Keratinocyte (primary cell): ENCODE measurements around the gene PTPN6. TPM values are rescaled to one million over a fixed set of nuclear protein-coding genes. Genes with fewer than 3 reads are reported as not detected.

Source experiments
- DNase-seq: peaks from one replicate; pipeline ENCODE4 v3.0.0-alpha.2; 2011; ENCODE audit warnings: low read depth, missing footprints, low spot score
- FAIRE-seq: peaks from 2 replicates; lab custom pipeline; 2011; peaks lifted over from hg19 to GRCh38; lab: Jason Lieb, UNC
- H2AFZ ChIP-seq: 2 replicates; pipeline ENCODE4 v1.6.0; 2012; ENCODE audit warnings: low read length, control low read depth, inconsistent platforms; ENCODE audit not compliant: control insufficient read depth
- H3K27ac ChIP-seq: 2 replicates; pipeline ENCODE4 v1.5.1; 2011; ENCODE audit warnings: low read length; ENCODE audit not compliant: control insufficient read depth, insufficient read depth
- H3K27me3 ChIP-seq: 3 replicates; pipeline ENCODE4 v1.6.0; 2011; ENCODE audit warnings: low read length; ENCODE audit not compliant: control insufficient read depth, insufficient read depth; ENCODE audit errors: extremely low read depth
- H3K36me3 ChIP-seq, 2 experiments: 2 replicates in 1 of 2; 3 replicates in 1 of 2; pipeline ENCODE4 v1.5.1; 2011; ENCODE audit warnings: low read length in 2 of 2, mild to moderate bottlenecking in 1 of 2; ENCODE audit not compliant: control insufficient read depth in 2 of 2, insufficient read depth in 2 of 2; ENCODE audit errors: extremely low read depth in 1 of 2
- H3K4me1 ChIP-seq: 3 replicates; pipeline ENCODE4 v1.5.1; 2011; ENCODE audit warnings: low read length; ENCODE audit not compliant: control insufficient read depth, insufficient read depth; ENCODE audit errors: extremely low read depth
- H3K4me2 ChIP-seq: 3 replicates; pipeline ENCODE4 v1.6.0; 2011; ENCODE audit warnings: low read depth, low read length; ENCODE audit not compliant: control insufficient read depth, insufficient read depth; ENCODE audit errors: extremely low read depth
- H3K4me3 ChIP-seq, 3 experiments: fragments of 200-600 bp in 1 of 3; sonication (generic) in 1 of 3; 2 replicates in 2 of 3; 3 replicates in 1 of 3; pipeline ENCODE4 v1.5.1; 2011 to 2016; ENCODE audit warnings: low read length in 3 of 3, mild to moderate bottlenecking in 3 of 3, control low read depth in 2 of 3, inconsistent platforms in 1 of 3, low read depth in 1 of 3, mixed read lengths in 1 of 3, mixed run types in 1 of 3, moderate library complexity in 1 of 3; ENCODE audit not compliant: control insufficient read depth in 2 of 3, insufficient read depth in 2 of 3; ENCODE audit errors: extremely low read depth in 1 of 3
- H3K79me2 ChIP-seq: 2 replicates; pipeline ENCODE4 v1.6.0; 2012; ENCODE audit warnings: low read length; ENCODE audit not compliant: control insufficient read depth, insufficient read depth
- H3K9ac ChIP-seq: 3 replicates; pipeline ENCODE4 v1.6.0; 2011; ENCODE audit warnings: low read length; ENCODE audit not compliant: control insufficient read depth, insufficient read depth; ENCODE audit errors: extremely low read depth
- H3K9me1 ChIP-seq: 3 replicates; pipeline ENCODE4 v1.6.0; 2011; ENCODE audit warnings: low read length; ENCODE audit not compliant: control insufficient read depth, insufficient read depth; ENCODE audit errors: extremely low read depth
- H3K9me3 ChIP-seq: 2 replicates; pipeline ENCODE4 v1.5.1; 2012; ENCODE audit warnings: low read depth, low read length; ENCODE audit not compliant: control insufficient read depth
- H4K20me1 ChIP-seq: 3 replicates; pipeline ENCODE4 v1.6.0; 2011; ENCODE audit warnings: low read length; ENCODE audit not compliant: control insufficient read depth, insufficient read depth; ENCODE audit errors: extremely low read depth
- CTCF ChIP-seq, 3 experiments: IDR thresholded peaks in 1 of 3; conservative IDR thresholded peaks in 1 of 3; optimal IDR thresholded peaks in 1 of 3; 2 replicates in 2 of 3; 3 replicates in 1 of 3; pipeline versions ENCODE3 to v1.5.1; 2011; ENCODE audit warnings: low read length in 3 of 3, mild to moderate bottlenecking in 3 of 3, moderate library complexity in 2 of 3, control low read depth in 1 of 3, inconsistent platforms in 1 of 3; ENCODE audit not compliant: insufficient read depth in 2 of 3; ENCODE audit errors: extremely low read depth in 1 of 3
- EZH2 ChIP-seq: IDR thresholded peaks from one replicate; pipeline ENCODE4 v1.6.1; 2012; ENCODE audit warnings: inconsistent platforms, mild to moderate bottlenecking, low read length, moderate library complexity
- dilution Hi-C: fragments of 300-500 bp; cut with MboI; formaldehyde crosslinking; loops from one replicate; pipeline ENCODE4 v1.7.0; 2020; ENCODE audit warnings: low sequenced_read_pairs; ENCODE audit not compliant: extremely low pct_ligation_motif_present
- polyA plus RNA-seq, 5 experiments: library from polyadenylated mRNA; depleted of rRNA in 3 of 5; stranded (reverse) in 3 of 5; stranded (forward) in 1 of 5; unstranded in 1 of 5; fragments of >200 nt; gene quantifications; 1 replicate in 1 of 5; 2 replicates in 3 of 5; 3 replicates in 1 of 5; pipeline versions ENCODE4 v1.2.1 to v1.2.3, GENCODE V29; 2011 to 2012; ENCODE audit warnings: missing spikeins in 2 of 5, low read depth in 1 of 5, low replicate concordance in 1 of 5

The PTPN6 gene
- polyA plus RNA-seq, 1 donor (not counting 4 experiments of a cell fraction or from before 2014, with no cell fraction given): 18.7 TPM

GRCh38 chr12:6938353-6939190 is 12.6 kb upstream of the PTPN6 start:
- no peaks in the 10 kb centered on the region for H3K9me3 ChIP-seq
- DNase-seq: no peak
- H3K9me1 ChIP-seq: no peaks in the 10 kb centered on the region
- H3K4me3 ChIP-seq: peak overlapping the region in 2 of 3 experiments; percentile 32 to 49
- no peaks in the 10 kb centered on the region for H3K79me2 ChIP-seq
- dilution Hi-C loops: no loop called here
- peak overlapping the region; percentile 81 for H3K9ac ChIP-seq
- peaks cover 10% of the 10 kb centered on the region for H3K4me1 ChIP-seq
- H3K27ac ChIP-seq: peak overlapping the region; percentile 23
- no peaks in the 10 kb centered on the region for H4K20me1 ChIP-seq
- H3K27me3 ChIP-seq: no peaks in the 10 kb centered on the region
- peak overlapping the region; percentile 49 for H3K4me2 ChIP-seq
- FAIRE-seq: no peak
- no peak overlapping the region for H2AFZ ChIP-seq
- TF ChIP-seq CTCF (optimal IDR thresholded peaks at IDR 0.05 in 1 of 3, IDR thresholded peaks at IDR 0.05 in 1 of 3, conservative IDR thresholded peaks at IDR 0.05 in 1 of 3; ENCODE audit: extremely low read depth in 1 of 3, insufficient read depth in 2 of 3, low read length in 3 of 3) (no peak), EZH2 (no peak)
- peaks cover 20 to 33% of the 10 kb centered on the region in 2 experiments for H3K36me3 ChIP-seq

GRCh38 chr12:6939191-6939540 is 12.0 kb upstream of the PTPN6 start:
- Histone ChIP-seq H2AFZ (no peak overlapping the region), H4K20me1 (no peaks in the 10 kb centered on the region), H3K27me3 (no peaks in the 10 kb centered on the region), H3K79me2 (no peaks in the 10 kb centered on the region), H3K27ac (no peak overlapping the region), H3K9me3 (no peaks in the 10 kb centered on the region), H3K36me3 (peaks cover 20 to 30% of the 10 kb centered on the region in 2 experiments), H3K9ac (no peak overlapping the region), H3K4me2 (no peak overlapping the region), H3K4me3 (no peak overlapping the region), H3K4me1 (peaks cover 10% of the 10 kb centered on the region), H3K9me1 (no peaks in the 10 kb centered on the region)
- dilution Hi-C loops: no loop called here
- no peak for FAIRE-seq
- TF ChIP-seq EZH2 (no peak), CTCF (optimal IDR thresholded peaks at IDR 0.05 in 1 of 3, IDR thresholded peaks at IDR 0.05 in 1 of 3, conservative IDR thresholded peaks at IDR 0.05 in 1 of 3; ENCODE audit: extremely low read depth in 1 of 3, insufficient read depth in 2 of 3, low read length in 3 of 3) (no peak)
- DNase-seq: no peak
